ENCODE data around the gene EHBP1L1. TPM values are rescaled to one million over a fixed set of nuclear protein-coding genes. Genes with fewer than 3 reads are reported as not detected.

EHBP1L1 gene
- total and polyA plus RNA-seq, 2 of the 13 experiments (the other 11 are each of a cell fraction or from before 2014, with no cell fraction given): 8.3 to 10.6 TPM

DNA sequence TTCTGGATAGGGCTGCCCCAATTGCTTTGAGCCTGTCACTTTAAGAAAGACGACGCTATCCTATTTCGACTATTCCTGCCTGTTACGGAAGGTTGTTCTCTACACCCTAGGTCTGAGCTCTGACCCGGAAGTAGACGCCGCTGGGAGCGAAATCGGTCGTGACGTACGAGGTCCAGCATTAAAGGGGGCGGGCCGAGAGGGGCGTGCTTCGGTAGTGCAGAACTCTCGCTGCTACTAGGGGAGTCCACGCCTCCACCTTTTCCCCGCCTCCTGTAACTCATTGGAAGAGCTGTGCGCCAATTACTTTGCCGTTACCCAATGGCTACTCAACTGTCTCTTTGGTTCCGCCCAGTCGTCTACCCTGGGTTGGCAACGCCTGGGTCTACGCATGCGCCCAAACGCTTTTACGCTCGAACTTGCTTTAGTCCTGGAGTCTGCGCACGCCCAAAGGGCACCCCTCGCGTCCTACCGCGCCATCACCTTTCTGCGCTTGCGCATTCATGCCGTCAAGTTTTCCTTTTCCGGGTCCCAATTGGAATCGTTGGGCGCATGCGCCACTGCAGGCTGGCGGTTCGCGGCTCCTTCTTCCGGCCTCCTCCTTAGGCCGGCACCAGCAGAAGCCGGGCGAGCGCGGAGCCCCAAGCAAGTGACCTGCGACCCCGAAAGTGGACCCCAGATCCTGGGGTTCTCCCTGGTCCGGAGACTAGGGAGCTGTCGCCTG is 39.5 kb downstream of the EHBP1L1 start, which contains the start of gene PCNX3 (continued):
- TF ChIP-seq, protein P1, sequence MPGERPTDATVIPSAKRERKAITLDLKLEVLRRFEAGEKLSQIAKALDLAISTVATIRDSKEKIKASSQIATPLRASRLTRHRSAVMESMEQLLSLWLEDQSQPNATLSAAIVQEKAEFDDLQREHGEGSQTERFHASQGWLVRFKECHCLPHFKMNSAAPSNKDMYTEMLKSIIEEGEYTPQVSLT (CRISPR knock-in tag; IDR thresholded peaks at IDR 0.05; ENCODE audit: borderline replicate concordance, low read depth): no peak
- TF ChIP-seq TCF12 (IDR thresholded peaks at IDR 0.05) (no peak), TCF12 (CRISPR knock-in tag; IDR thresholded peaks at IDR 0.05) (no peak), HDAC1 (CRISPR knock-in tag; IDR thresholded peaks at IDR 0.05) (peak; percentile 76), ZNF30 (CRISPR knock-in tag; IDR thresholded peaks at IDR 0.05) (no peak), ETV5 (CRISPR knock-in tag; IDR thresholded peaks at IDR 0.05; ENCODE audit: borderline replicate concordance) (peak; percentile 39; the same call in 1 of the 2 replicates), U2AF2 (IDR thresholded peaks at IDR 0.05; ENCODE audit: low read depth, low read length) (no peak), SUZ12 (IDR thresholded peaks at IDR 0.05; ENCODE audit: low read depth, low read length) (no peak), ZNF234 (CRISPR knock-in tag; conservative IDR thresholded peaks at IDR 0.05) (no peak), MEF2D (CRISPR knock-in tag; IDR thresholded peaks at IDR 0.05) (peak; percentile 35; the same call in 1 of the 2 replicates), KAT7 (CRISPR knock-in tag; IDR thresholded peaks at IDR 0.05; ENCODE audit: borderline replicate concordance) (no peak), FOSL2 (CRISPR knock-in tag; IDR thresholded peaks at IDR 0.05) (peak; percentile 45; the same call in 1 of the 2 replicates), PCBP1 (IDR thresholded peaks at IDR 0.05; ENCODE audit: borderline replicate concordance, low read depth, low read length) (no peak), PRPF4 (IDR thresholded peaks at IDR 0.05; ENCODE audit: low read depth, low read length, poor library complexity, severe bottlenecking) (no peak)
- TF ChIP-seq, protein P2, sequence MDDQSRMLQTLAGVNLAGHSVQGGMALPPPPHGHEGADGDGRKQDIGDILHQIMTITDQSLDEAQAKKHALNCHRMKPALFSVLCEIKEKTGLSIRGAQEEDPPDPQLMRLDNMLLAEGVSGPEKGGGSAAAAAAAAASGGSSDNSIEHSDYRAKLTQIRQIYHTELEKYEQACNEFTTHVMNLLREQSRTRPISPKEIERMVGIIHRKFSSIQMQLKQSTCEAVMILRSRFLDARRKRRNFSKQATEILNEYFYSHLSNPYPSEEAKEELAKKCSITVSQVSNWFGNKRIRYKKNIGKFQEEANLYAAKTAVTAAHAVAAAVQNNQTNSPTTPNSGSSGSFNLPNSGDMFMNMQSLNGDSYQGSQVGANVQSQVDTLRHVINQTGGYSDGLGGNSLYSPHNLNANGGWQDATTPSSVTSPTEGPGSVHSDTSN (CRISPR knock-in tag; IDR thresholded peaks at IDR 0.05; ENCODE audit: borderline replicate concordance): no peak; the same call in 1 of the 2 replicates
- TF ChIP-seq, protein P3, sequence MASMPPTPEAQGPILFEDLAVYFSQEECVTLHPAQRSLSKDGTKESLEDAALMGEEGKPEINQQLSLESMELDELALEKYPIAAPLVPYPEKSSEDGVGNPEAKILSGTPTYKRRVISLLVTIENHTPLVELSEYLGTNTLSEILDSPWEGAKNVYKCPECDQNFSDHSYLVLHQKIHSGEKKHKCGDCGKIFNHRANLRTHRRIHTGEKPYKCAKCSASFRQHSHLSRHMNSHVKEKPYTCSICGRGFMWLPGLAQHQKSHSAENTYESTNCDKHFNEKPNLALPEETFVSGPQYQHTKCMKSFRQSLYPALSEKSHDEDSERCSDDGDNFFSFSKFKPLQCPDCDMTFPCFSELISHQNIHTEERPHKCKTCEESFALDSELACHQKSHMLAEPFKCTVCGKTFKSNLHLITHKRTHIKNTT (CRISPR knock-in tag; IDR thresholded peaks at IDR 0.05): no peak
- TF ChIP-seq, protein P4, sequence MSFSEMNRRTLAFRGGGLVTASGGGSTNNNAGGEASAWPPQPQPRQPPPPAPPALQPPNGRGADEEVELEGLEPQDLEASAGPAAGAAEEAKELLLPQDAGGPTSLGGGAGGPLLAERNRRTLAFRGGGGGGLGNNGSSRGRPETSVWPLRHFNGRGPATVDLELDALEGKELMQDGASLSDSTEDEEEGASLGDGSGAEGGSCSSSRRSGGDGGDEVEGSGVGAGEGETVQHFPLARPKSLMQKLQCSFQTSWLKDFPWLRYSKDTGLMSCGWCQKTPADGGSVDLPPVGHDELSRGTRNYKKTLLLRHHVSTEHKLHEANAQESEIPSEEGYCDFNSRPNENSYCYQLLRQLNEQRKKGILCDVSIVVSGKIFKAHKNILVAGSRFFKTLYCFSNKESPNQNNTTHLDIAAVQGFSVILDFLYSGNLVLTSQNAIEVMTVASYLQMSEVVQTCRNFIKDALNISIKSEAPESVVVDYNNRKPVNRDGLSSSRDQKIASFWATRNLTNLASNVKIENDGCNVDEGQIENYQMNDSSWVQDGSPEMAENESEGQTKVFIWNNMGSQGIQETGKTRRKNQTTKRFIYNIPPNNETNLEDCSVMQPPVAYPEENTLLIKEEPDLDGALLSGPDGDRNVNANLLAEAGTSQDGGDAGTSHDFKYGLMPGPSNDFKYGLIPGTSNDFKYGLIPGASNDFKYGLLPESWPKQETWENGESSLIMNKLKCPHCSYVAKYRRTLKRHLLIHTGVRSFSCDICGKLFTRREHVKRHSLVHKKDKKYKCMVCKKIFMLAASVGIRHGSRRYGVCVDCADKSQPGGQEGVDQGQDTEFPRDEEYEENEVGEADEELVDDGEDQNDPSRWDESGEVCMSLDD (CRISPR knock-in tag; IDR thresholded peaks at IDR 0.05; ENCODE audit: borderline replicate concordance): no peak
- TF ChIP-seq, protein P5, sequence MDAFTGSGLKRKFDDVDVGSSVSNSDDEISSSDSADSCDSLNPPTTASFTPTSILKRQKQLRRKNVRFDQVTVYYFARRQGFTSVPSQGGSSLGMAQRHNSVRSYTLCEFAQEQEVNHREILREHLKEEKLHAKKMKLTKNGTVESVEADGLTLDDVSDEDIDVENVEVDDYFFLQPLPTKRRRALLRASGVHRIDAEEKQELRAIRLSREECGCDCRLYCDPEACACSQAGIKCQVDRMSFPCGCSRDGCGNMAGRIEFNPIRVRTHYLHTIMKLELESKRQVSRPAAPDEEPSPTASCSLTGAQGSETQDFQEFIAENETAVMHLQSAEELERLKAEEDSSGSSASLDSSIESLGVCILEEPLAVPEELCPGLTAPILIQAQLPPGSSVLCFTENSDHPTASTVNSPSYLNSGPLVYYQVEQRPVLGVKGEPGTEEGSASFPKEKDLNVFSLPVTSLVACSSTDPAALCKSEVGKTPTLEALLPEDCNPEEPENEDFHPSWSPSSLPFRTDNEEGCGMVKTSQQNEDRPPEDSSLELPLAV (CRISPR knock-in tag; conservative IDR thresholded peaks at IDR 0.05; ENCODE audit: low read depth): no peak
- TF ChIP-seq, protein P6, sequence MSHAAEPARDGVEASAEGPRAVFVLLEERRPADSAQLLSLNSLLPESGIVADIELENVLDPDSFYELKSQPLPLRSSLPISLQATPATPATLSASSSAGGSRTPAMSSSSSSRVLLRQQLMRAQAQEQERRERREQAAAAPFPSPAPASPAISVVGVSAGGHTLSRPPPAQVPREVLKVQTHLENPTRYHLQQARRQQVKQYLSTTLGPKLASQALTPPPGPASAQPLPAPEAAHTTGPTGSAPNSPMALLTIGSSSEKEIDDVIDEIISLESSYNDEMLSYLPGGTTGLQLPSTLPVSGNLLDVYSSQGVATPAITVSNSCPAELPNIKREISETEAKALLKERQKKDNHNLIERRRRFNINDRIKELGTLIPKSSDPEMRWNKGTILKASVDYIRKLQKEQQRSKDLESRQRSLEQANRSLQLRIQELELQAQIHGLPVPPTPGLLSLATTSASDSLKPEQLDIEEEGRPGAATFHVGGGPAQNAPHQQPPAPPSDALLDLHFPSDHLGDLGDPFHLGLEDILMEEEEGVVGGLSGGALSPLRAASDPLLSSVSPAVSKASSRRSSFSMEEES (CRISPR knock-in tag; IDR thresholded peaks at IDR 0.05): no peak
- TF ChIP-seq, protein P7, sequence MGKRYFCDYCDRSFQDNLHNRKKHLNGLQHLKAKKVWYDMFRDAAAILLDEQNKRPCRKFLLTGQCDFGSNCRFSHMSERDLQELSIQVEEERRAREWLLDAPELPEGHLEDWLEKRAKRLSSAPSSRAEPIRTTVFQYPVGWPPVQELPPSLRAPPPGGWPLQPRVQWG (CRISPR knock-in tag; IDR thresholded peaks at IDR 0.05; ENCODE audit: borderline replicate concordance, low read depth): no peak

Measured in HepG2 (cell line).